Gastrocnemius medialis (tissue), 4 donors: ENCODE results near the gene C16orf54. TPM values are rescaled to one million over a fixed set of nuclear protein-coding genes. Genes with fewer than 3 reads are reported as not detected.
"Not testable (repeated sequence)": the region's sequence is repeated elsewhere in the genome, so short reads cannot be mapped to it uniquely, and the experiment has no call there.

Experiments
- ATAC-seq, 2 donors: fragments of 150-250 bp; one replicate each; pipeline ENCODE4 v1.9.1; 2016
- DNase-seq, 2 donors: peaks; one replicate each; pipeline ENCODE4 v3.0.0-alpha.2; 2019
- H3K27ac ChIP-seq, 4 donors: fragments of 200-600 bp; sonication (generic); 1 replicate in 1 of 4; 2 replicates in 3 of 4; pipeline ENCODE4 v1.5.1; 2016 to 2018; ENCODE audit warnings: mild to moderate bottlenecking in 2 of 4, moderate library complexity in 1 of 4
- H3K27me3 ChIP-seq, 3 donors: fragments of 200-600 bp; sonication (generic) in 2 of 3; 1 replicate in 1 of 3; 2 replicates in 2 of 3; pipeline versions ENCODE4 v1.5.1 to v1.6.0; 2016 to 2019; ENCODE audit warnings: mild to moderate bottlenecking in 1 of 3, moderate library complexity in 1 of 3
- H3K36me3 ChIP-seq, 2 donors: fragments of 200-600 bp; sonication (generic) in 1 of 2; one replicate each; pipeline ENCODE4 v1.5.1; 2017 to 2018
- H3K4me1 ChIP-seq, 2 donors: fragments of 200-600 bp; sonication (generic) in 1 of 2; one replicate each; pipeline ENCODE4 v1.5.1; 2016 to 2017; ENCODE audit warnings: mild to moderate bottlenecking in 2 of 2
- H3K4me3 ChIP-seq, 4 donors: fragments of 200-600 bp; sonication (generic) in 3 of 4; 1 replicate in 1 of 4; 2 replicates in 3 of 4; pipeline ENCODE4 v1.5.1; 2016 to 2019; ENCODE audit warnings: mild to moderate bottlenecking in 2 of 4
- H3K9me3 ChIP-seq, 3 donors: fragments of 200-600 bp; sonication (generic) in 2 of 3; 1 replicate in 1 of 3; 2 replicates in 2 of 3; pipeline ENCODE4 v1.5.1; 2016 to 2019
- CTCF ChIP-seq, 5 experiments: fragments of 450-650 bp in 3 of 5; fragments of 200-600 bp in 2 of 5; sonication (generic) in 2 of 5; IDR thresholded peaks in 4 of 5; conservative IDR thresholded peaks in 1 of 5; 1 replicate in 4 of 5; 2 replicates in 1 of 5; pipeline ENCODE4 v1.5.1; 2016 to 2019; ENCODE audit warnings: antibody characterized with exemption in 5 of 5, mild to moderate bottlenecking in 3 of 5, moderate library complexity in 3 of 5
- POLR2A ChIP-seq, 2 donors: fragments of 450-650 bp; IDR thresholded peaks; one replicate each; pipeline ENCODE4 v1.6.1; 2017; ENCODE audit warnings: antibody characterized with exemption in 2 of 2, mild to moderate bottlenecking in 2 of 2, moderate library complexity in 2 of 2
- in situ Hi-C, 4 donors: fragments of 200-750 bp; cut with MboI; loops; one replicate each; pipeline versions ENCODE4 v1.15.0 to v1.8.0; 2017; ENCODE audit warnings: low sequenced_read_pairs in 4 of 4
- intact Hi-C: fragments of 100-400 bp; cut with DNase I; formaldehyde crosslinking; loops from one replicate; pipeline ENCODE4 v1.15.1; 2023; ENCODE audit warnings: low total_unique reads
- total RNA-seq, 4 donors: library from RNA; depleted of rRNA; stranded (reverse); fragments of >200 nt; gene quantifications; one replicate each; pipeline versions ENCODE4 v1.1.0 to v1.2.3, GENCODE V29; 2016

The C16orf54 gene
- total RNA-seq, 4 donors from 2014 or later, result 0.26 to 0.31 TPM; not detected in 2

GRCh38 chr16:29756654-29757053 is 10.9 kb upstream of the C16orf54 start:
- TF ChIP-seq CTCF (IDR thresholded peaks at IDR 0.05 in 4 of 5, conservative IDR thresholded peaks at IDR 0.05 in 1 of 5) (no peak), POLR2A (IDR thresholded peaks at IDR 0.05) (no peak)
- DNase-seq (no peak), ATAC-seq (no peak)
- in situ Hi-C loops, result no loop called here
- Histone ChIP-seq H3K4me1 (no peaks in the 10 kb centered on the region), H3K36me3 (no peaks in the 10 kb centered on the region), H3K4me3 (no peak overlapping the region), H3K27me3 (no peaks in the 10 kb centered on the region), H3K27ac (no peak overlapping the region), H3K9me3 (no peaks in the 10 kb centered on the region)
- intact Hi-C loops, result no loop called here

- H3K9me3 ChIP-seq, result no peaks in the 10 kb centered on the region
- DNase-seq (no peak), ATAC-seq (no peak)
- intact Hi-C loops, result no loop called here
- H3K36me3 ChIP-seq, result no peaks in the 10 kb centered on the region
- H3K4me1 ChIP-seq, result no peaks in the 10 kb centered on the region
- in situ Hi-C loops, result no loop called here
- TF ChIP-seq CTCF (IDR thresholded peaks at IDR 0.05 in 4 of 5, conservative IDR thresholded peaks at IDR 0.05 in 1 of 5) (no peak), POLR2A (IDR thresholded peaks at IDR 0.05) (no peak)
- H3K4me3 ChIP-seq, result no peak overlapping the region
- no peaks in the 10 kb centered on the region for H3K27me3 ChIP-seq
- H3K27ac ChIP-seq, result no peak overlapping the region
These were observed 7.7 kb upstream of the C16orf54 start for GRCh38 chr16:29753516-29753915.

- H3K4me3 ChIP-seq, in situ Hi-C loops, ATAC-seq, intact Hi-C loops, DNase-seq, H3K27me3 ChIP-seq, H3K27ac ChIP-seq, H3K4me1 ChIP-seq, H3K9me3 ChIP-seq, H3K36me3 ChIP-seq: not testable (repeated sequence)
These were observed 3.0 kb upstream of the C16orf54 start for GRCh38 chr16:29748760-29749149.

GRCh38 chr16:29747947-29748759 is 2.4 kb upstream of the C16orf54 start:
- TF ChIP-seq CTCF (IDR thresholded peaks at IDR 0.05 in 4 of 5, conservative IDR thresholded peaks at IDR 0.05 in 1 of 5) (no peak), POLR2A (IDR thresholded peaks at IDR 0.05) (no peak)
- ATAC-seq (no peak), DNase-seq (no peak)
- Histone ChIP-seq H3K36me3 (no peaks in the 10 kb centered on the region), H3K4me1 (no peaks in the 10 kb centered on the region), H3K9me3 (no peaks in the 10 kb centered on the region), H3K4me3 (no peak overlapping the region), H3K27ac (no peak overlapping the region), H3K27me3 (no peaks in the 10 kb centered on the region)
- in situ Hi-C loops, result no loop called here
- intact Hi-C loops, result no loop called here

GRCh38 chr16:29746518-29746917 is 728 bp upstream of the C16orf54 start:
- H3K27me3 ChIP-seq, ATAC-seq, H3K27ac ChIP-seq, H3K4me1 ChIP-seq, H3K4me3 ChIP-seq, DNase-seq, intact Hi-C loops, H3K9me3 ChIP-seq, H3K36me3 ChIP-seq, in situ Hi-C loops: not testable (repeated sequence)
